Measurements from ENCODE around the gene EYS. TPM values are rescaled to one million over a fixed set of nuclear protein-coding genes. Genes with fewer than 3 reads are reported as not detected.
"Not testable (repeated sequence)": the region's sequence is repeated elsewhere in the genome, so short reads cannot be mapped to it uniquely, and the experiment has no call there.

EYS gene
- total RNA-seq, 2 donors from 2014 or later: 0.18 to 3.5 TPM

DNA sequence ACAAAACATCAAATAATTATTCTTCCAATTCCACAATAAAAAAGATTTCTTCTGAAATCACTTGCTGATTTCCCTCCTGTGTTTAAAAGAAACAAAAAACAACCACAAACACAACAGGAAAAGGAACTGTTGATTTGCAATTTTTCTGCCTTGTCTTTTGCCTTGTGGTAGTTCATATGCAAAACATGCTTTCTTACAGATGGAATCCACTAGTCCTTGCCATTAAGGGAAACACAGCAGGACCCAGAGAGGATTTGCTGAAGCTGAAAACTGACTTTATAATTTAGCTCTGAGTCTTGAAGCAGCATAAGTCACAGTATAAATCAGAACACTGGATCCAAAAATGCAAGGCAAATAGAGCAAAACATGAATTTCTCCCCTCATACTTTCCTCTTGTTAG is 1742.7 kb downstream of the EYS start:
- H3K4me3 ChIP-seq: no peak overlapping the region
- H3K9me3 ChIP-seq: no peaks in the 10 kb centered on the region
- H3K36me3 ChIP-seq: no peaks in the 10 kb centered on the region
- no peak for DNase-seq (ENCODE audit: low spot score)
- intact Hi-C loops (cut with DNase I): no loop called here
- no peak overlapping the region for H3K27ac ChIP-seq
- no peaks in the 10 kb centered on the region for H3K27me3 ChIP-seq (replicated peaks; ENCODE audit: insufficient read depth)
- no peaks in the 10 kb centered on the region for H3K4me1 ChIP-seq (replicated peaks)
- TF ChIP-seq POLR2A (IDR thresholded peaks at IDR 0.05): no peak
- no peak for TF ChIP-seq POLR2AphosphoS5 (IDR thresholded peaks at IDR 0.05)
- TF ChIP-seq, protein P1, sequence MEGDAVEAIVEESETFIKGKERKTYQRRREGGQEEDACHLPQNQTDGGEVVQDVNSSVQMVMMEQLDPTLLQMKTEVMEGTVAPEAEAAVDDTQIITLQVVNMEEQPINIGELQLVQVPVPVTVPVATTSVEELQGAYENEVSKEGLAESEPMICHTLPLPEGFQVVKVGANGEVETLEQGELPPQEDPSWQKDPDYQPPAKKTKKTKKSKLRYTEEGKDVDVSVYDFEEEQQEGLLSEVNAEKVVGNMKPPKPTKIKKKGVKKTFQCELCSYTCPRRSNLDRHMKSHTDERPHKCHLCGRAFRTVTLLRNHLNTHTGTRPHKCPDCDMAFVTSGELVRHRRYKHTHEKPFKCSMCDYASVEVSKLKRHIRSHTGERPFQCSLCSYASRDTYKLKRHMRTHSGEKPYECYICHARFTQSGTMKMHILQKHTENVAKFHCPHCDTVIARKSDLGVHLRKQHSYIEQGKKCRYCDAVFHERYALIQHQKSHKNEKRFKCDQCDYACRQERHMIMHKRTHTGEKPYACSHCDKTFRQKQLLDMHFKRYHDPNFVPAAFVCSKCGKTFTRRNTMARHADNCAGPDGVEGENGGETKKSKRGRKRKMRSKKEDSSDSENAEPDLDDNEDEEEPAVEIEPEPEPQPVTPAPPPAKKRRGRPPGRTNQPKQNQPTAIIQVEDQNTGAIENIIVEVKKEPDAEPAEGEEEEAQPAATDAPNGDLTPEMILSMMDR (IDR thresholded peaks at IDR 0.05): no peak

DNA sequence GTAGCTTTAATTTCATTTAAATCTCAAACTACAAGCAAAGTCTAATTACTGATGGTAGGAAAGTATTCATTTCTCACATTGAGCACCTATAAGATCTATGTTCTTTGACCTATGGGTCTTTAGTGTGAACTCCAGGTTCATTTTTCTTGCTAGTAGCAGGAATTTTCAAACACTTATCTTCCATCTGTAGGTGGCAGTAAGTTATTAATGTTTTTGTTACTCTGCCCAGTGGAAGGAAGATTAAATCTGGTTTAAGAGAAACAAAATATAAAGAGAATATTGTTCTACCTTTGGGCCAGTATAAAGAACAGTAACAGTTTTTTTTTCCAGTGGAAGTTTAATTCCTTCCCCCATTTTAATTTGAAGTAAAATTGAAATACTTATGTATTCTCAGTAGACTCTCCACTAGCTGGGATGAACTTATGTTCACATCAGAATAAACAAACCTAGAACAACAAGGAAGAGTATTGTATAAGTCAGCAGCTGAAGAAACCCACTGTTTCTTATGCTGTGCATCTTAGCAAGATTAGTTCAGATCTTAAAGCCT is 1743.2 kb downstream of the EYS start:
- H3K27ac ChIP-seq: no peak overlapping the region
- DNase-seq (ENCODE audit: low spot score): no peak
- no peak overlapping the region for H3K4me3 ChIP-seq
- no peaks in the 10 kb centered on the region for H3K27me3 ChIP-seq (replicated peaks; ENCODE audit: insufficient read depth)
- H3K9me3 ChIP-seq: no peaks in the 10 kb centered on the region
- no peaks in the 10 kb centered on the region for H3K36me3 ChIP-seq
- no peaks in the 10 kb centered on the region for H3K4me1 ChIP-seq (replicated peaks)
- intact Hi-C loops (cut with DNase I): no loop called here
- TF ChIP-seq, protein P1 (IDR thresholded peaks at IDR 0.05): no peak
- no peak for TF ChIP-seq POLR2A (IDR thresholded peaks at IDR 0.05)
- no peak for TF ChIP-seq POLR2AphosphoS5 (IDR thresholded peaks at IDR 0.05)

DNA sequence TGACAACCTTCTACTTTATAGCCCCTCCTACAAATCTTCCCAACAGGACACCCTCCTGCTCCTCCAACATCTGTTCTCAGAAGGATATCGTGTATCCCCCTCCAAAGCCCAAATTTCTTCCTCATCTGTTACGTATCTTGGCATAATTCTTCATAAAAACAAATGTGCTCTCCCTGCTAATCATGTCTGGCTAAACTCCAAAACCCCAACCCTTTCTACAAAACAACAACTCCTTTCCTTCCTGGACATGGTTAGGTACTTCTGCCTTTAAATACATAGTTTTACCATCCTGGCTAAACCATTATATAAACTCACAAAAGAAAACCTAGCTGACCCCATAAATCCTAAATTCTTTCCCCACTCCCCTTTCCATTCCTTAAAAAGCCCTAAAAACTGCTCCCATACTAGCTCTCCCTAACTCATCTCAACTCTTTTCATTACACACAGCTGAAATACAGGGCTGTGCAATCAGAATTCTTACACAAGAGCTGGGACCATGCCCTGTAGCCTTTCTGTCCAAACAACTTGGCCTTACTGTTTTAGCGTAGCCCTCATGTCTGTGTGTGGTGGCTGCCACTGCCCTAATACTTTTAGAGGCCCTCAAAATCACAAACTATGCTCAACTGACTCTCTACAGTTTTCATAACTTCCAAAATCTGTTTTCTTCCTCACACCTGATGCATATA is 1753.5 kb downstream of the EYS start:
- H3K27me3 ChIP-seq (replicated peaks; ENCODE audit: insufficient read depth); H3K9me3 ChIP-seq; H3K27ac ChIP-seq; H3K36me3 ChIP-seq; H3K4me1 ChIP-seq (replicated peaks); DNase-seq (ENCODE audit: low spot score); intact Hi-C loops (cut with DNase I); H3K4me3 ChIP-seq: not testable (repeated sequence)
- WGBS: 50% methylated on average over 3 of the region's 3 CpGs

DNA sequence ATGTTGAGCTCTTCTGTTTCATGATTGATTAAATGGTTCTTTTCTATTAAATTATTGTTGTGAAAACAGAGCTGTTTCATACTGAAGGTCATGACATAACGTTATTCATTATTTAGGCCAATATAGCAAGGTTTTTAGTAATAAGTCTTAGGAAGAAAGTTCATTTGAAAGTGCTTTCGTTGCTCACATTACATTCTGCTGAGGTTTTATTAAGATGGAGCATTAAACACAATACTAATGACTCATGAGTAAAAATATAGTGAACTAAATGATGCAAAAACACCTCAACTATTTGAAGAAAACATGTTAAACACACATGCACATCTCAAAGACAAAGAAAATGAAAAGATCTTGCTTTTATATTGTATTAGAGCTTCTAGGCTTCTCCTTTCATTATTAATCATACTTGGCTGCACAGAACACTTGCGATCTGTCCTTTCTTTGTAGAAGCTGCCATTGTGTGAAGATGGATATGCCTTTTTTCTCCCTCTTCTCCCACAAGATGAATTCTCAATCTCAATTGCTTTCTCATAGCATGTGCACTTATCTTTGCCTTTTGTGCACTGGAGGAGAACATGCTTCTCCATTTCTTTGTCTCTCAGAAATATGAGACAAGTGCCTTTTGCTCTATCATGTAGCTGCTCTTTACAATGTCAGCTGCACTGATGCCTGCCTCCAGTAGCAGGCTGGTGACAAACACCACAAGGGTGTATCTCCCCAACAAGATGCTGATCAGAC is 1759.1 kb downstream of the EYS start:
- Histone ChIP-seq H3K9me3 (no peaks in the 10 kb centered on the region), H3K36me3 (no peaks in the 10 kb centered on the region), H3K4me3 (no peak overlapping the region), H3K4me1 (replicated peaks) (no peaks in the 10 kb centered on the region), H3K27me3 (replicated peaks; ENCODE audit: insufficient read depth) (no peaks in the 10 kb centered on the region), H3K27ac (no peak overlapping the region)
- WGBS: 80% methylated on average over 3 of the region's 3 CpGs
- TF ChIP-seq, protein P1 (IDR thresholded peaks at IDR 0.05): no peak
- TF ChIP-seq POLR2A (IDR thresholded peaks at IDR 0.05) (no peak), POLR2AphosphoS5 (IDR thresholded peaks at IDR 0.05) (no peak)
- DNase-seq (ENCODE audit: low spot score): no peak
- intact Hi-C loops (cut with DNase I): no loop called here

DNA sequence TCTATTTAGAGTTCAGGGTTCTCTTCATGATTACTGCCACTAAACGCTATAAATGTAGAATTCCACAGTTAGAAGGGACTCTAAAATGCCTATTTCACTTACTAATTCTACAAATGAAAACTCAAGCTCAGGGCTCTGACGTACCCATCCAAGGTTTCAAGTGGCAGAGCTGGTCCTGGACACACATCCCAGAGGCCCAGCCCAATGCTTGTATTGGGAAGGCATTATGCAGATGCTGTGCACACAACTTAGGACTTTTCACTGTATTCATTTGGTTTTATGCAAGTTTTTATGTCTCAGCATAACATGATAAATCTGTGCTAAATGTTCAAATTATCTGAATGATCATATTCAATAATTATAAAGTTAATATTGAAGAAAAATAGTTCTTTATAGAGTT is 1761.0 kb downstream of the EYS start:
- TF ChIP-seq, protein P1 (IDR thresholded peaks at IDR 0.05): no peak
- TF ChIP-seq POLR2A (IDR thresholded peaks at IDR 0.05) (no peak), POLR2AphosphoS5 (IDR thresholded peaks at IDR 0.05) (no peak)
- no peak overlapping the region for H3K4me3 ChIP-seq
- H3K9me3 ChIP-seq: no peaks in the 10 kb centered on the region
- WGBS: 54% methylated on average over 2 of the region's 2 CpGs
- no peak for DNase-seq (ENCODE audit: low spot score)
- no peak overlapping the region for H3K27ac ChIP-seq
- H3K36me3 ChIP-seq: no peaks in the 10 kb centered on the region
- intact Hi-C loops (cut with DNase I): no loop called here
- no peaks in the 10 kb centered on the region for H3K4me1 ChIP-seq (replicated peaks)
- H3K27me3 ChIP-seq (replicated peaks; ENCODE audit: insufficient read depth): no peaks in the 10 kb centered on the region
